Keratinocyte (primary cell): ENCODE measurements around the gene TCTN2. TPM values are rescaled to one million over a fixed set of nuclear protein-coding genes. Genes with fewer than 3 reads are reported as not detected.

Experiments
- DNase-seq: peaks from one replicate; pipeline ENCODE4 v3.0.0-alpha.2; 2011; ENCODE audit warnings: low read depth, missing footprints, low spot score
- FAIRE-seq: peaks from 2 replicates; lab custom pipeline; 2011; peaks lifted over from hg19 to GRCh38; lab: Jason Lieb, UNC
- H2AFZ ChIP-seq: 2 replicates; pipeline ENCODE4 v1.6.0; 2012; ENCODE audit warnings: low read length, control low read depth, inconsistent platforms; ENCODE audit not compliant: control insufficient read depth
- H3K27ac ChIP-seq: 2 replicates; pipeline ENCODE4 v1.5.1; 2011; ENCODE audit warnings: low read length; ENCODE audit not compliant: control insufficient read depth, insufficient read depth
- H3K27me3 ChIP-seq: 3 replicates; pipeline ENCODE4 v1.6.0; 2011; ENCODE audit warnings: low read length; ENCODE audit not compliant: control insufficient read depth, insufficient read depth; ENCODE audit errors: extremely low read depth
- H3K36me3 ChIP-seq, 2 experiments: 2 replicates in 1 of 2; 3 replicates in 1 of 2; pipeline ENCODE4 v1.5.1; 2011; ENCODE audit warnings: low read length in 2 of 2, mild to moderate bottlenecking in 1 of 2; ENCODE audit not compliant: control insufficient read depth in 2 of 2, insufficient read depth in 2 of 2; ENCODE audit errors: extremely low read depth in 1 of 2
- H3K4me1 ChIP-seq: 3 replicates; pipeline ENCODE4 v1.5.1; 2011; ENCODE audit warnings: low read length; ENCODE audit not compliant: control insufficient read depth, insufficient read depth; ENCODE audit errors: extremely low read depth
- H3K4me2 ChIP-seq: 3 replicates; pipeline ENCODE4 v1.6.0; 2011; ENCODE audit warnings: low read depth, low read length; ENCODE audit not compliant: control insufficient read depth, insufficient read depth; ENCODE audit errors: extremely low read depth
- H3K4me3 ChIP-seq, 3 experiments: fragments of 200-600 bp in 1 of 3; sonication (generic) in 1 of 3; 2 replicates in 2 of 3; 3 replicates in 1 of 3; pipeline ENCODE4 v1.5.1; 2011 to 2016; ENCODE audit warnings: low read length in 3 of 3, mild to moderate bottlenecking in 3 of 3, control low read depth in 2 of 3, inconsistent platforms in 1 of 3, low read depth in 1 of 3, mixed read lengths in 1 of 3, mixed run types in 1 of 3, moderate library complexity in 1 of 3; ENCODE audit not compliant: control insufficient read depth in 2 of 3, insufficient read depth in 2 of 3; ENCODE audit errors: extremely low read depth in 1 of 3
- H3K79me2 ChIP-seq: 2 replicates; pipeline ENCODE4 v1.6.0; 2012; ENCODE audit warnings: low read length; ENCODE audit not compliant: control insufficient read depth, insufficient read depth
- H3K9ac ChIP-seq: 3 replicates; pipeline ENCODE4 v1.6.0; 2011; ENCODE audit warnings: low read length; ENCODE audit not compliant: control insufficient read depth, insufficient read depth; ENCODE audit errors: extremely low read depth
- H3K9me1 ChIP-seq: 3 replicates; pipeline ENCODE4 v1.6.0; 2011; ENCODE audit warnings: low read length; ENCODE audit not compliant: control insufficient read depth, insufficient read depth; ENCODE audit errors: extremely low read depth
- H3K9me3 ChIP-seq: 2 replicates; pipeline ENCODE4 v1.5.1; 2012; ENCODE audit warnings: low read depth, low read length; ENCODE audit not compliant: control insufficient read depth
- H4K20me1 ChIP-seq: 3 replicates; pipeline ENCODE4 v1.6.0; 2011; ENCODE audit warnings: low read length; ENCODE audit not compliant: control insufficient read depth, insufficient read depth; ENCODE audit errors: extremely low read depth
- CTCF ChIP-seq, 3 experiments: IDR thresholded peaks in 1 of 3; conservative IDR thresholded peaks in 1 of 3; optimal IDR thresholded peaks in 1 of 3; 2 replicates in 2 of 3; 3 replicates in 1 of 3; pipeline versions ENCODE3 to v1.5.1; 2011; ENCODE audit warnings: low read length in 3 of 3, mild to moderate bottlenecking in 3 of 3, moderate library complexity in 2 of 3, control low read depth in 1 of 3, inconsistent platforms in 1 of 3; ENCODE audit not compliant: insufficient read depth in 2 of 3; ENCODE audit errors: extremely low read depth in 1 of 3
- EZH2 ChIP-seq: IDR thresholded peaks from one replicate; pipeline ENCODE4 v1.6.1; 2012; ENCODE audit warnings: inconsistent platforms, mild to moderate bottlenecking, low read length, moderate library complexity
- dilution Hi-C: fragments of 300-500 bp; cut with MboI; formaldehyde crosslinking; loops from one replicate; pipeline ENCODE4 v1.7.0; 2020; ENCODE audit warnings: low sequenced_read_pairs; ENCODE audit not compliant: extremely low pct_ligation_motif_present
- polyA plus RNA-seq, 5 experiments: library from polyadenylated mRNA; depleted of rRNA in 3 of 5; stranded (reverse) in 3 of 5; stranded (forward) in 1 of 5; unstranded in 1 of 5; fragments of >200 nt; gene quantifications; 1 replicate in 1 of 5; 2 replicates in 3 of 5; 3 replicates in 1 of 5; pipeline versions ENCODE4 v1.2.1 to v1.2.3, GENCODE V29; 2011 to 2012; ENCODE audit warnings: missing spikeins in 2 of 5, low read depth in 1 of 5, low replicate concordance in 1 of 5

The TCTN2 gene
- polyA plus RNA-seq, 1 donor (not counting 4 experiments of a cell fraction or from before 2014, with no cell fraction given) = 3.2 TPM

GRCh38 chr12:123686636-123687190 lies 15.8 kb downstream of the TCTN2 start:
- no peak overlapping the region for H3K27ac ChIP-seq
- no peak for DNase-seq
- no peaks in the 10 kb centered on the region for H3K9me3 ChIP-seq
- peaks cover 14% of the 10 kb centered on the region for H3K4me1 ChIP-seq
- no peaks in the 10 kb centered on the region for H4K20me1 ChIP-seq
- H2AFZ ChIP-seq = no peak overlapping the region
- no peak overlapping the region for H3K4me2 ChIP-seq
- H3K9ac ChIP-seq = no peak overlapping the region
- peaks cover 0 to 1% of the 10 kb centered on the region in 2 experiments for H3K36me3 ChIP-seq
- TF ChIP-seq EZH2 (no peak), CTCF (optimal IDR thresholded peaks at IDR 0.05 in 1 of 3, IDR thresholded peaks at IDR 0.05 in 1 of 3, conservative IDR thresholded peaks at IDR 0.05 in 1 of 3; ENCODE audit: extremely low read depth in 1 of 3, insufficient read depth in 2 of 3, low read length in 3 of 3) (no peak)
- H3K4me3 ChIP-seq = no peak overlapping the region
- no peak for FAIRE-seq
- H3K9me1 ChIP-seq = no peaks in the 10 kb centered on the region
- H3K27me3 ChIP-seq = no peaks in the 10 kb centered on the region
- no peaks in the 10 kb centered on the region for H3K79me2 ChIP-seq
- dilution Hi-C loops = no loop called here

- TF ChIP-seq EZH2 (no peak), CTCF (optimal IDR thresholded peaks at IDR 0.05 in 1 of 3, IDR thresholded peaks at IDR 0.05 in 1 of 3, conservative IDR thresholded peaks at IDR 0.05 in 1 of 3; ENCODE audit: extremely low read depth in 1 of 3, insufficient read depth in 2 of 3, low read length in 3 of 3) (no peak)
- FAIRE-seq = peak; percentile 53
Measured at GRCh38 chr12:123690191-123690840, 19.4 kb downstream of the TCTN2 start.

More at GRCh38 chr12:123690191-123690840, 19.4 kb downstream of the TCTN2 start:
- Histone ChIP-seq H2AFZ (no peak overlapping the region), H3K36me3 (peaks cover 0 to 3% of the 10 kb centered on the region in 2 experiments), H3K27ac (no peak overlapping the region), H3K79me2 (no peaks in the 10 kb centered on the region), H3K4me3 (no peak overlapping the region), H3K9me1 (no peaks in the 10 kb centered on the region), H3K4me1 (peaks cover 14% of the 10 kb centered on the region), H3K9me3 (no peaks in the 10 kb centered on the region), H3K9ac (no peak overlapping the region), H3K27me3 (no peaks in the 10 kb centered on the region), H3K4me2 (peak overlapping the region; percentile 22), H4K20me1 (no peaks in the 10 kb centered on the region)
- DNase-seq = no peak
- dilution Hi-C loops = no loop called here
